ENCODE results near the gene TESK1.

GRCh38 chr9:35606138-35606504, 1.1 kb downstream of the TESK1 start:
- no peak for TF ChIP-seq REST (IDR thresholded peaks at IDR 0.05; ENCODE audit: unreplicated experiment)
- no peak for TF ChIP-seq POLR2AphosphoS5 (IDR thresholded peaks at IDR 0.05; ENCODE audit: low read depth)
- TF ChIP-seq JUNB (IDR thresholded peaks at IDR 0.05; ENCODE audit: unreplicated experiment): no peak
- TF ChIP-seq CTCF (conservative IDR thresholded peaks at IDR 0.05; ENCODE audit: low read depth in 2 of 2): no peak
- TF ChIP-seq STAT1 (IDR thresholded peaks at IDR 0.05; ENCODE audit: unreplicated experiment): no peak
- TF ChIP-seq EZH2phosphoT487 (IDR thresholded peaks at IDR 0.05; ENCODE audit: unreplicated experiment): no peak
- no peak for TF ChIP-seq EZH2 (IDR thresholded peaks at IDR 0.05; ENCODE audit: low read depth, unreplicated experiment)
- no peak for TF ChIP-seq ETS1 (IDR thresholded peaks at IDR 0.05)
- TF ChIP-seq CREB1 (CRISPR knock-in tag; IDR thresholded peaks at IDR 0.05; ENCODE audit: low read depth): no peak
- TF ChIP-seq ZNF114 (CRISPR knock-in tag; IDR thresholded peaks at IDR 0.05): no peak
- no peak for TF ChIP-seq ZNF331 (CRISPR knock-in tag; IDR thresholded peaks at IDR 0.05; ENCODE audit: low read depth)
